Measurements from ENCODE around the gene PIP5K1C.
"Not testable (repeated sequence)": the region's sequence is repeated elsewhere in the genome, so short reads cannot be mapped to it uniquely, and the experiment has no call there.

PIP5K1C gene

GRCh38 chr19:3585301-3586126, 114.8 kb downstream of the PIP5K1C start, which contains the start of gene GIPC3:
TSS of gene GIPC3 (plus strand) at chr19:3585478. CDS start at chr19:3585598, 120 bp downstream.
- DNase-seq, result peak; percentile 20

GRCh38 chr19:3584036-3584802, 116.0 kb downstream of the PIP5K1C start:
- not testable (repeated sequence) for DNase-seq

GRCh38 chr19:3581792-3582191, 118.5 kb downstream of the PIP5K1C start:
- not testable (repeated sequence) for DNase-seq

All from NCI-H146 (cell line).